HepG2 (cell line): ENCODE measurements around the gene MSTN. TPM values are rescaled to one million over a fixed set of nuclear protein-coding genes. Genes with fewer than 3 reads are reported as not detected.

Source experiments
- ATAC-seq: fragments of 200-7000 bp; cut with Tn5 transposase; 3 replicates; pipeline ENCODE4 v1.9.1; 2020; ENCODE audit warnings: mild to moderate bottlenecking, moderate library complexity
- BruUV-seq: library from RNA; stranded (reverse); fragments of 400-500 nt; replicated peaks from 2 replicates; lab custom pipeline; 2021; lab: Mats Ljungman, UMichigan
- CTCF ChIA-PET: fragments of 300-600 bp; formaldehyde crosslinking; extraction: SDS; loops from one replicate; lab custom pipeline; 2021; ENCODE audit warnings: low total read pairs, inconsistent platforms, low intra/inter-chr PET ratio; lab: Yijun Ruan, JAX
- POLR2A ChIA-PET: fragments of 350-600 bp; sonication (Branson Sonifier 250); formaldehyde crosslinking; loops from one replicate; lab custom pipeline; 2020; ENCODE audit warnings: antibody characterized with exemption, inconsistent platforms; lab: Yijun Ruan, JAX
- DNase-seq: peaks from one replicate; pipeline ENCODE4 v3.0.0-alpha.2; 2015; ENCODE audit warnings: low spot score
- FAIRE-seq: peaks from 3 replicates; lab custom pipeline; 2011; peaks lifted over from hg19 to GRCh38; lab: Jason Lieb, UNC
- H2AFZ ChIP-seq: one replicate; pipeline ENCODE4 v1.6.1; 2011; ENCODE audit warnings: low read length, inconsistent platforms
- H3K27ac ChIP-seq: fragments of 300-600 bp; 3 replicates; pipeline ENCODE4 v1.8.0; 2011; ENCODE audit warnings: mixed run types, mild to moderate bottlenecking, mixed read lengths, low read length, inconsistent platforms; ENCODE audit not compliant: insufficient read depth; ENCODE audit errors: extremely low read length
- H3K27me3 ChIP-seq, 2 experiments: fragments of 200-600 bp in 1 of 2; 2 replicates in 1 of 2; 3 replicates in 1 of 2; pipeline versions ENCODE4 v1.6.0 to v1.8.0; 2011; ENCODE audit warnings: low read length in 2 of 2, mild to moderate bottlenecking in 2 of 2, moderate library complexity in 2 of 2, inconsistent platforms in 1 of 2; ENCODE audit not compliant: insufficient read depth in 2 of 2, control insufficient read depth in 1 of 2
- H3K36me3 ChIP-seq, 2 experiments: fragments of 200-600 bp in 1 of 2; replicated peaks in 1 of 2; 2 replicates in 1 of 2; 3 replicates in 1 of 2; pipeline versions ENCODE4 v1.5.1 to v1.8.0; 2011; ENCODE audit warnings: low read length in 2 of 2, inconsistent platforms in 1 of 2; ENCODE audit not compliant: insufficient read depth in 2 of 2, control insufficient read depth in 1 of 2
- H3K4me1 ChIP-seq: 2 replicates; pipeline ENCODE4 v1.5.1; 2012; ENCODE audit warnings: low read length, inconsistent platforms; ENCODE audit not compliant: insufficient read depth
- H3K4me2 ChIP-seq: 2 replicates; pipeline ENCODE4 v1.6.0; 2011; ENCODE audit warnings: low read depth, low read length, inconsistent platforms
- H3K4me3 ChIP-seq, 3 experiments: fragments of 200-600 bp in 1 of 3; sonication (generic), shearing (Covaris generic) in 1 of 3; replicated peaks in 1 of 3; 2 replicates each; pipeline ENCODE4 v1.5.1; 2011 to 2016; ENCODE audit warnings: low read length in 3 of 3, inconsistent platforms in 2 of 3, low read depth in 2 of 3, mild to moderate bottlenecking in 2 of 3, control low read depth in 1 of 3, mixed read lengths in 1 of 3; ENCODE audit not compliant: insufficient read depth in 1 of 3
- H3K79me2 ChIP-seq: one replicate; pipeline ENCODE4 v1.6.1; 2011; ENCODE audit warnings: low read length, inconsistent platforms; ENCODE audit not compliant: insufficient read depth
- H3K9ac ChIP-seq: 2 replicates; pipeline ENCODE4 v1.6.0; 2011; ENCODE audit warnings: mild to moderate bottlenecking, low read depth, low read length, inconsistent platforms; ENCODE audit not compliant: insufficient read depth
- H3K9me3 ChIP-seq: 2 replicates; pipeline ENCODE4 v1.5.1; 2012; ENCODE audit warnings: mild to moderate bottlenecking, low read length
- H4K20me1 ChIP-seq: 2 replicates; pipeline ENCODE4 v1.6.0; 2011; ENCODE audit warnings: inconsistent platforms, mild to moderate bottlenecking, low read length, moderate library complexity; ENCODE audit not compliant: insufficient read depth
- FOXO1 ChIP-seq: sonication (generic); formaldehyde crosslinking; IDR thresholded peaks from 2 replicates; pipeline ENCODE4 v1.4.0; 2020; ENCODE audit warnings: missing genetic modification reagents
- IRF2 ChIP-seq: IDR thresholded peaks from 2 replicates; pipeline ENCODE4 v1.6.1; 2018; ENCODE audit warnings: missing genetic modification reagents, missing compliant biosample characterization
- MBD4 ChIP-seq: IDR thresholded peaks from 2 replicates; pipeline ENCODE4 v1.6.1; 2012; ENCODE audit warnings: low read length, inconsistent platforms, borderline replicate concordance
- PAWR ChIP-seq: sonication (generic); formaldehyde crosslinking; IDR thresholded peaks from 2 replicates; pipeline ENCODE4 v1.4.0; 2020; ENCODE audit warnings: missing genetic modification reagents, mild to moderate bottlenecking, borderline replicate concordance
- SAFB2 ChIP-seq: sonication (generic); formaldehyde crosslinking; IDR thresholded peaks from 2 replicates; pipeline ENCODE4 v1.5.1; 2020; ENCODE audit warnings: missing genetic modification reagents, low read depth, mild to moderate bottlenecking, borderline replicate concordance
- SIN3A ChIP-seq: IDR thresholded peaks from 2 replicates; pipeline ENCODE4 v1.6.1; 2011; ENCODE audit warnings: low read depth, mild to moderate bottlenecking, control low read depth, low read length, borderline replicate concordance
- ZBTB7B ChIP-seq: sonication (generic); formaldehyde crosslinking; IDR thresholded peaks from 2 replicates; pipeline ENCODE4 v1.4.0; 2020; ENCODE audit warnings: missing genetic modification reagents
- ZKSCAN1 ChIP-seq: fragments of 150-350 bp; IDR thresholded peaks from 2 replicates; pipeline ENCODE4 v1.6.1; 2014; ENCODE audit warnings: low read length
- ZNF124 ChIP-seq: sonication (generic); formaldehyde crosslinking; IDR thresholded peaks from 2 replicates; pipeline ENCODE4 v1.4.0; 2020; ENCODE audit warnings: missing genetic modification reagents
- ZNF350 ChIP-seq: sonication (generic); formaldehyde crosslinking; IDR thresholded peaks from 2 replicates; pipeline ENCODE4 v1.4.0; 2020; ENCODE audit warnings: mild to moderate bottlenecking, low read depth, missing genetic modification reagents, borderline replicate concordance
- ZNF564 ChIP-seq: sonication (generic); formaldehyde crosslinking; IDR thresholded peaks from 2 replicates; pipeline ENCODE4 v1.8.1; 2023; ENCODE audit warnings: mild to moderate bottlenecking, missing genetic modification reagents
- in situ Hi-C: cut with HindIII; loops from 2 replicates; pipeline ENCODE4 v1.10.0; 2017; ENCODE audit warnings: low pct_unique_long_range_greater_than_20kb; ENCODE audit not compliant: extremely low pct_ligation_motif_present
- intact Hi-C: fragments of 100-400 bp; cut with micrococcal nuclease; formaldehyde crosslinking; loops from one replicate; pipeline ENCODE4 v1.10.0; 2022; ENCODE audit not compliant: unreplicated experiment
- polyA plus RNA-seq, 8 experiments: library from polyadenylated mRNA; depleted of rRNA in 3 of 8; stranded (reverse) in 7 of 8; unstranded in 1 of 8; fragments of >200 nt; fragmentation: Illumina TruSeq in 4 of 8; extraction: Trizol in 4 of 8; gene quantifications; 2 replicates each; pipeline versions ENCODE4 v1.2.1 to v1.2.3, GENCODE V29; 2011 to 2016; ENCODE audit warnings: low read depth in 4 of 8, missing spikeins in 1 of 8, mixed read lengths in 1 of 8; ENCODE audit not compliant: insufficient read depth in 1 of 8
- total RNA-seq, 5 experiments: library from RNA; depleted of rRNA; stranded (reverse); fragments of >200 nt; fragmentation: Illumina TruSeq; extraction: Trizol; gene quantifications; 2 replicates each; pipeline ENCODE4 v1.2.3, GENCODE V29; 2016; ENCODE audit warnings: low read depth in 1 of 5
- TF ChIP-seq, protein P1 (sequence below): sonication (generic); formaldehyde crosslinking; IDR thresholded peaks from 2 replicates; pipeline ENCODE4 v1.4.0; 2020; ENCODE audit warnings: missing genetic modification reagents
- TF ChIP-seq, protein P2 (sequence below): sonication (generic); formaldehyde crosslinking; IDR thresholded peaks from 2 replicates; pipeline ENCODE4 v1.4.0; 2020; ENCODE audit warnings: missing genetic modification reagents
- TF ChIP-seq, protein P3 (sequence below): sonication (generic); formaldehyde crosslinking; IDR thresholded peaks from 2 replicates; pipeline ENCODE4 v1.5.1; 2020; ENCODE audit warnings: missing genetic modification reagents, mild to moderate bottlenecking, borderline replicate concordance

The MSTN gene
- total and polyA plus RNA-seq, 2 of the 13 experiments (the other 11 are each of a cell fraction or from before 2014, with no cell fraction given): 0.04 TPM; not detected in 1

DNA sequence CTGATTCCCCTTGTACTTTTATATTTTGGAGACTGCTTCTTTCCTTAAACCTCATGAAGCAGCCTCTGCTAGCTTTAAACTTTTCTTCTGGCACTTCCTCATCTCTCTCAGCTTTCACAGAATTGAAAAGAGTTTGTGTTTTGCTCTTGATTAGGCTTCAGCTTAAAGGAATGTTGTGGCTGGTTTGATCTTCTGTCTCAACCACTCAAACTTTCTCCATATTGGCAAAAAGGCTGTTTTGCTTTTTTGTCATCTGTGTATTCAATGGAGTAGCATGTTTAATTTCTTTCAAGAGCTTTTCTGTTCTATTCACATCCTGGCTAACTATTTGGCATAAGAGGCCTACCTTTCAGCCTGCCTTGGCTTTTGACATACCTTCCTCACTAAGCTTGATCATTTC is 36.3 kb upstream of the MSTN start:
- Histone ChIP-seq H3K27me3 (no peaks in the 10 kb centered on the region), H2AFZ (no peak overlapping the region), H3K36me3 (no peaks in the 10 kb centered on the region), H4K20me1 (no peaks in the 10 kb centered on the region), H3K4me1 (no peaks in the 10 kb centered on the region), H3K9me3 (no peaks in the 10 kb centered on the region), H3K4me2 (no peak overlapping the region), H3K27ac (no peak overlapping the region), H3K79me2 (no peaks in the 10 kb centered on the region), H3K9ac (no peak overlapping the region), H3K4me3 (no peak overlapping the region)
- ChIA-PET CTCF (no interaction called here), POLR2A (no interaction called here)
- DNase-seq: no peak
- in situ Hi-C loops (loop anchor here (10.0 kb wide), 1 partner anchor 276 kb away; no protein-coding TSS in a partner anchor), intact Hi-C loops (no loop called here)
- no peak for ATAC-seq
- TF ChIP-seq MBD4 (no peak), ZNF564 (CRISPR knock-in tag) (no peak), ZBTB7B (no peak), SAFB2 (CRISPR knock-in tag) (no peak), IRF2 (CRISPR knock-in tag) (no peak), ZNF350 (CRISPR knock-in tag) (no peak), ZKSCAN1 (no peak), ZNF124 (CRISPR knock-in tag) (no peak), PAWR (no peak), FOXO1 (no peak), SIN3A (no peak)
- TF ChIP-seq, protein P1, sequence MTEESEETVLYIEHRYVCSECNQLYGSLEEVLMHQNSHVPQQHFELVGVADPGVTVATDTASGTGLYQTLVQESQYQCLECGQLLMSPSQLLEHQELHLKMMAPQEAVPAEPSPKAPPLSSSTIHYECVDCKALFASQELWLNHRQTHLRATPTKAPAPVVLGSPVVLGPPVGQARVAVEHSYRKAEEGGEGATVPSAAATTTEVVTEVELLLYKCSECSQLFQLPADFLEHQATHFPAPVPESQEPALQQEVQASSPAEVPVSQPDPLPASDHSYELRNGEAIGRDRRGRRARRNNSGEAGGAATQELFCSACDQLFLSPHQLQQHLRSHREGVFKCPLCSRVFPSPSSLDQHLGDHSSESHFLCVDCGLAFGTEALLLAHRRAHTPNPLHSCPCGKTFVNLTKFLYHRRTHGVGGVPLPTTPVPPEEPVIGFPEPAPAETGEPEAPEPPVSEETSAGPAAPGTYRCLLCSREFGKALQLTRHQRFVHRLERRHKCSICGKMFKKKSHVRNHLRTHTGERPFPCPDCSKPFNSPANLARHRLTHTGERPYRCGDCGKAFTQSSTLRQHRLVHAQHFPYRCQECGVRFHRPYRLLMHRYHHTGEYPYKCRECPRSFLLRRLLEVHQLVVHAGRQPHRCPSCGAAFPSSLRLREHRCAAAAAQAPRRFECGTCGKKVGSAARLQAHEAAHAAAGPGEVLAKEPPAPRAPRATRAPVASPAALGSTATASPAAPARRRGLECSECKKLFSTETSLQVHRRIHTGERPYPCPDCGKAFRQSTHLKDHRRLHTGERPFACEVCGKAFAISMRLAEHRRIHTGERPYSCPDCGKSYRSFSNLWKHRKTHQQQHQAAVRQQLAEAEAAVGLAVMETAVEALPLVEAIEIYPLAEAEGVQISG (CRISPR knock-in tag): no peak
- TF ChIP-seq, protein P2, sequence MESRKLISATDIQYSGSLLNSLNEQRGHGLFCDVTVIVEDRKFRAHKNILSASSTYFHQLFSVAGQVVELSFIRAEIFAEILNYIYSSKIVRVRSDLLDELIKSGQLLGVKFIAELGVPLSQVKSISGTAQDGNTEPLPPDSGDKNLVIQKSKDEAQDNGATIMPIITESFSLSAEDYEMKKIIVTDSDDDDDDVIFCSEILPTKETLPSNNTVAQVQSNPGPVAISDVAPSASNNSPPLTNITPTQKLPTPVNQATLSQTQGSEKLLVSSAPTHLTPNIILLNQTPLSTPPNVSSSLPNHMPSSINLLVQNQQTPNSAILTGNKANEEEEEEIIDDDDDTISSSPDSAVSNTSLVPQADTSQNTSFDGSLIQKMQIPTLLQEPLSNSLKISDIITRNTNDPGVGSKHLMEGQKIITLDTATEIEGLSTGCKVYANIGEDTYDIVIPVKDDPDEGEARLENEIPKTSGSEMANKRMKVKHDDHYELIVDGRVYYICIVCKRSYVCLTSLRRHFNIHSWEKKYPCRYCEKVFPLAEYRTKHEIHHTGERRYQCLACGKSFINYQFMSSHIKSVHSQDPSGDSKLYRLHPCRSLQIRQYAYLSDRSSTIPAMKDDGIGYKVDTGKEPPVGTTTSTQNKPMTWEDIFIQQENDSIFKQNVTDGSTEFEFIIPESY (CRISPR knock-in tag): no peak
- TF ChIP-seq, protein P3, sequence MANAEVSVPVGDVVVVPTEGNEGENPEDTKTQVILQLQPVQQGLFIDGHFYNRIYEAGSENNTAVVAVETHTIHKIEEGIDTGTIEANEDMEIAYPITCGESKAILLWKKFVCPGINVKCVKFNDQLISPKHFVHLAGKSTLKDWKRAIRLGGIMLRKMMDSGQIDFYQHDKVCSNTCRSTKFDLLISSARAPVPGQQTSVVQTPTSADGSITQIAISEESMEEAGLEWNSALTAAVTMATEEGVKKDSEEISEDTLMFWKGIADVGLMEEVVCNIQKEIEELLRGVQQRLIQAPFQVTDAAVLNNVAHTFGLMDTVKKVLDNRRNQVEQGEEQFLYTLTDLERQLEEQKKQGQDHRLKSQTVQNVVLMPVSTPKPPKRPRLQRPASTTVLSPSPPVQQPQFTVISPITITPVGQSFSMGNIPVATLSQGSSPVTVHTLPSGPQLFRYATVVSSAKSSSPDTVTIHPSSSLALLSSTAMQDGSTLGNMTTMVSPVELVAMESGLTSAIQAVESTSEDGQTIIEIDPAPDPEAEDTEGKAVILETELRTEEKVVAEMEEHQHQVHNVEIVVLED (CRISPR knock-in tag): no peak
- no TSS peak for BruUV-seq
- no peak for FAIRE-seq
